Activated T-cell treated with anti-CD3 and anti-CD28 coated beads, Interleukin-2, amount 50 U/mL, for 4 hours (primary cell): ENCODE measurements around the gene MAOB. TPM values are rescaled to one million over a fixed set of nuclear protein-coding genes. Genes with fewer than 3 reads are reported as not detected.
"Not testable (repeated sequence)": the region's sequence is repeated elsewhere in the genome, so short reads cannot be mapped to it uniquely, and the experiment has no call there.

Experiments
- ATAC-seq, 2 donors: fragments of 200-7000 bp; cut with Tn5 transposase; one replicate each; pipeline ENCODE4 v1.10.0; 2021
- DNase-seq: peaks from one replicate; pipeline ENCODE4 v3.0.0-alpha.2; 2020
- H3K27me3 Mint-ChIP-seq: one replicate; pipeline ENCODE4 v1.8.0; 2021; ENCODE audit warnings: low read depth, mixed read lengths
- H3K36me3 Mint-ChIP-seq: one replicate; pipeline ENCODE4 v1.8.0; 2022; ENCODE audit warnings: mixed read lengths; ENCODE audit not compliant: insufficient read depth
- H3K4me1 Mint-ChIP-seq: one replicate; pipeline ENCODE4 v1.8.0; 2021; ENCODE audit warnings: low read depth, mixed read lengths
- H3K4me3 Mint-ChIP-seq: one replicate; pipeline ENCODE4 v1.8.0; 2021; ENCODE audit warnings: mild to moderate bottlenecking, moderate library complexity, mixed read lengths
- H3K9me3 Mint-ChIP-seq: one replicate; pipeline ENCODE4 v1.8.0; 2021; ENCODE audit warnings: mixed read lengths
- total RNA-seq, 3 donors: library from RNA; stranded (reverse); gene quantifications; one replicate each; pipeline ENCODE4 v1.2.1, GENCODE V29; 2021

The MAOB gene
- total RNA-seq, 3 donors from 2014 or later = 0.11 to 0.13 TPM; not detected in 1

GRCh38 chrX:43727254-43727653 is 155.0 kb downstream of the MAOB start:
- H3K4me1 Mint-ChIP-seq, H3K9me3 Mint-ChIP-seq, DNase-seq, H3K4me3 Mint-ChIP-seq, H3K36me3 Mint-ChIP-seq, ATAC-seq, H3K27me3 Mint-ChIP-seq: not testable (repeated sequence)

GRCh38 chrX:43725227-43725626 is 157.0 kb downstream of the MAOB start:
- not testable (repeated sequence) for H3K27me3 Mint-ChIP-seq, ATAC-seq, H3K4me1 Mint-ChIP-seq, H3K9me3 Mint-ChIP-seq, H3K4me3 Mint-ChIP-seq, DNase-seq, H3K36me3 Mint-ChIP-seq

GRCh38 chrX:43720961-43721360 is 161.3 kb downstream of the MAOB start:
- no peak overlapping the region for H3K4me3 Mint-ChIP-seq
- no peaks in the 10 kb centered on the region for H3K27me3 Mint-ChIP-seq
- no peaks in the 10 kb centered on the region for H3K4me1 Mint-ChIP-seq
- ATAC-seq = no peak
- peaks cover 3% of the 10 kb centered on the region for H3K9me3 Mint-ChIP-seq
- H3K36me3 Mint-ChIP-seq = no peaks in the 10 kb centered on the region
- no peak for DNase-seq

GRCh38 chrX:43720082-43720481 is 162.2 kb downstream of the MAOB start:
- Mint-ChIP-seq H3K9me3 (peaks cover 3% of the 10 kb centered on the region), H3K36me3 (no peaks in the 10 kb centered on the region), H3K4me3 (no peak overlapping the region), H3K27me3 (no peaks in the 10 kb centered on the region), H3K4me1 (no peaks in the 10 kb centered on the region)
- ATAC-seq (no peak), DNase-seq (no peak)

GRCh38 chrX:43718956-43719355 is 163.3 kb downstream of the MAOB start:
- Mint-ChIP-seq H3K36me3 (no peaks in the 10 kb centered on the region), H3K4me3 (no peak overlapping the region), H3K27me3 (no peaks in the 10 kb centered on the region), H3K4me1 (no peaks in the 10 kb centered on the region), H3K9me3 (peaks cover 3% of the 10 kb centered on the region)
- DNase-seq = no peak
- ATAC-seq = no peak

GRCh38 chrX:43718546-43718945 is 163.7 kb downstream of the MAOB start:
- H3K9me3 Mint-ChIP-seq = peaks cover 3% of the 10 kb centered on the region
- H3K27me3 Mint-ChIP-seq = no peaks in the 10 kb centered on the region
- DNase-seq (no peak), ATAC-seq (no peak)
- H3K4me1 Mint-ChIP-seq = no peaks in the 10 kb centered on the region
- H3K36me3 Mint-ChIP-seq = no peaks in the 10 kb centered on the region
- H3K4me3 Mint-ChIP-seq = no peak overlapping the region

- no peaks in the 10 kb centered on the region for H3K36me3 Mint-ChIP-seq
- no peaks in the 10 kb centered on the region for H3K9me3 Mint-ChIP-seq
- no peaks in the 10 kb centered on the region for H3K4me1 Mint-ChIP-seq
- DNase-seq (no peak), ATAC-seq (no peak)
- no peaks in the 10 kb centered on the region for H3K27me3 Mint-ChIP-seq
- H3K4me3 Mint-ChIP-seq = no peak overlapping the region
These were observed 164.2 kb downstream of the MAOB start for GRCh38 chrX:43718081-43718480.

GRCh38 chrX:43717161-43717560 is 165.1 kb downstream of the MAOB start:
- Mint-ChIP-seq H3K4me1 (no peaks in the 10 kb centered on the region), H3K9me3 (no peaks in the 10 kb centered on the region), H3K36me3 (no peaks in the 10 kb centered on the region), H3K27me3 (no peaks in the 10 kb centered on the region), H3K4me3 (no peak overlapping the region)
- DNase-seq (no peak), ATAC-seq (no peak)

GRCh38 chrX:43716696-43717095 is 165.6 kb downstream of the MAOB start:
- no peaks in the 10 kb centered on the region for H3K4me1 Mint-ChIP-seq
- H3K36me3 Mint-ChIP-seq = no peaks in the 10 kb centered on the region
- no peaks in the 10 kb centered on the region for H3K27me3 Mint-ChIP-seq
- ATAC-seq (no peak), DNase-seq (no peak)
- no peaks in the 10 kb centered on the region for H3K9me3 Mint-ChIP-seq
- no peak overlapping the region for H3K4me3 Mint-ChIP-seq

Other genes with a start within 250 kb of the MAOB start
- gene MAOA, start 226.2 kb downstream of the MAOB start, total RNA-seq = 1 to 10 TPM; 1.2 to 5.8 (median 2.7) TPM
- not detected for gene NDP, start 90.9 kb upstream of the MAOB start, total RNA-seq